ENCODE data around the gene SPATA6. TPM values are rescaled to one million over a fixed set of nuclear protein-coding genes. Genes with fewer than 3 reads are reported as not detected.
A peak's percentile ranks its signal among the peaks of the same experiment; 100 is the strongest.
"Not testable (repeated sequence)": the region's sequence is repeated elsewhere in the genome, so short reads cannot be mapped to it uniquely, and the experiment has no call there.

SPATA6 gene
- total RNA-seq (10 to 100 TPM; 18.5 to 48.3 (median 36.3) TPM), polyA plus RNA-seq (1 to 10 TPM; 7.9 to 9.3 TPM)
- long read RNA-seq, donor 1, full-length matches to known transcripts: 8 of 25 reads
- long read RNA-seq, donor 1, partial matches to known transcripts: 7 of 25 reads
- long read RNA-seq, donor 1, other reads (novel, unspliced or antisense): 10 of 25 reads
- long read RNA-seq, donor 2, full-length matches to known transcripts: 1 of 1 reads
- long read RNA-seq, donor 2, partial matches to known transcripts: 0 of 1 reads
- long read RNA-seq, donor 2, other reads (novel, unspliced or antisense): 0 of 1 reads
- long read RNA-seq, donor 3, full-length matches to known transcripts: 14 of 25 reads
- long read RNA-seq, donor 3, partial matches to known transcripts: 3 of 25 reads
- long read RNA-seq, donor 3, other reads (novel, unspliced or antisense): 8 of 25 reads

DNA sequence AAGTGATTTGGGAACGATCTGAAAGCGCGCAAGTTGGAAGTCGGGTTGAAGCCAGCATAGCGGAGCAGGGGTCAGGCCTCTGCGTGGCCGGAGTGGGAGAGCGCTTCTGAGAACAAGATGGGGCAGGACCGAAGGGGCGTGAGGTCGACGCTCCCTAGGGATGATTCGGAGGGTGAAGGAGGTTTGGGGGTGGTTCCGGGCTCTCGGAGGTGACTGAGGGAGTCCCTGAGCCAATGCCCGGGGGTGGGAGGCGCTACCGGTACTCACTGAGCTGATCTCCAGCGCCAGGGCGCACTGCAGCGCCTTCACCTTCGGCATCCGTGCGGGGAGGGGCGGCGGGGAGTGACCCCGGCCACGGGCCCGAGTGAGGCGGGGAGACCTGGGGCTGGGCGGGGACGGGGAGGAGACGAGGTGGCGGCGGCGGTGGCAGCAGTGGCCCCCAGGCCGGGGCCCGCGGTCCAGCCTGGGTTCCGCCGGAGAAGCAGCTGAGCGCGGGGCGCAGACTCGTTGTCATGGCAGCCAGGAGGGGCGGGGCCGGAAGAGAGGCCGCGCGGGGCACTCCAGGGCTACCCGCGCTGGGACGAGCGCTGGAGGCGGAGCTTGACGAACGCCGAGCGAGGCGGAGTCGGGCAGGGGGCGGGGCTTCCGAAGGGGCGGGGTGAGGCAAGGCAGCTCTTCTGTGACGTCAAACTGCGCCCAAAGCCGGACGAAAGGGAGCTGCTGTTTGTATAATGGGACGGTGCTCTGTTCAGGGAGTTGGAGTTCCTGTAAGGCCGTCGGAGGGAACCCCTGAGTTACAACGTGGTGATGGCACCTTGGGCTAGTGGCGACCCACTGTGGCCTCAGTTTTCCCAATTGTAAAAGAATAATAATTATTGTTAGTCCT, at the start of gene SPATA6:
Gene SPATA6, minus strand, starts transcription at position 514 of the 886 bp plus-strand sequence. Its CDS starts 196 bp downstream, at position 318.
- TF ChIP-seq EP300 (IDR thresholded peaks at IDR 0.05) (no peak), POLR2A (IDR thresholded peaks at IDR 0.05) (peak; percentile 67)
- TF ChIP-seq, protein P1, sequence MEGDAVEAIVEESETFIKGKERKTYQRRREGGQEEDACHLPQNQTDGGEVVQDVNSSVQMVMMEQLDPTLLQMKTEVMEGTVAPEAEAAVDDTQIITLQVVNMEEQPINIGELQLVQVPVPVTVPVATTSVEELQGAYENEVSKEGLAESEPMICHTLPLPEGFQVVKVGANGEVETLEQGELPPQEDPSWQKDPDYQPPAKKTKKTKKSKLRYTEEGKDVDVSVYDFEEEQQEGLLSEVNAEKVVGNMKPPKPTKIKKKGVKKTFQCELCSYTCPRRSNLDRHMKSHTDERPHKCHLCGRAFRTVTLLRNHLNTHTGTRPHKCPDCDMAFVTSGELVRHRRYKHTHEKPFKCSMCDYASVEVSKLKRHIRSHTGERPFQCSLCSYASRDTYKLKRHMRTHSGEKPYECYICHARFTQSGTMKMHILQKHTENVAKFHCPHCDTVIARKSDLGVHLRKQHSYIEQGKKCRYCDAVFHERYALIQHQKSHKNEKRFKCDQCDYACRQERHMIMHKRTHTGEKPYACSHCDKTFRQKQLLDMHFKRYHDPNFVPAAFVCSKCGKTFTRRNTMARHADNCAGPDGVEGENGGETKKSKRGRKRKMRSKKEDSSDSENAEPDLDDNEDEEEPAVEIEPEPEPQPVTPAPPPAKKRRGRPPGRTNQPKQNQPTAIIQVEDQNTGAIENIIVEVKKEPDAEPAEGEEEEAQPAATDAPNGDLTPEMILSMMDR (IDR thresholded peaks at IDR 0.05): no peak
- peak within 1 kb of the TSS; percentile 79 for H3K4me3 ChIP-seq
- no peaks in the 10 kb centered on the region for H3K36me3 ChIP-seq
- H3K4me1 ChIP-seq (ENCODE audit: insufficient read depth): no peaks in the 10 kb centered on the region
- peak within 1 kb of the TSS; percentile 90 to 91 for H3K27ac ChIP-seq
- 0 to 1% (median 0%) methylated on average over 37 to 73 of the region's 73 CpGs for WGBS, 3 donors
- H3K9me3 ChIP-seq: no peaks in the 10 kb centered on the region
- DNase-seq: peak; percentile 98 to 100 (median 99)
- intact Hi-C loops (cut with DNase I): loop anchor here in 1 of 4 donors (10.0 kb wide), 1 partner anchor 303 kb away; the partner anchor contains the start of gene BEND5
- no peaks in the 10 kb centered on the region for H3K27me3 ChIP-seq

DNA sequence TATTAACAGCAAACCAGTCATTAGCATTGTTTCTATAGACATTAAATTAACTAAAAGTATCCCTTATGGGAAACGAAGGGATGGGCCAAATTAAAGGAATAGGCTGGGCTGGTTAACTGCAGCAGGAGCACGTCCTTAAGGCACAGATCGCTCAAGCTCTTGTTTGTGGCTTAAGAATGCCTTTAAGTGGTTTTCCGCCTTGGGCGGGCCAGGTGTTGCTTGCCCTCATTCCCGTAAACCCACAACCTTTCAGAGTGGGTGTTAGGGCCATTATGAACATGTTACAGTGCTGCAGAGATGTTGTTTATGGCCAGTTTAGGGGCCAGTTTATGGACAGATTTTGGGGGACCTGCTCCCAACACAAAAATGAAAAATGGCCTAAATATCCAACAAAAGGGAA, 47.9 kb upstream of the SPATA6 start:
- H3K4me3 ChIP-seq, DNase-seq: not testable (repeated sequence)

DNA sequence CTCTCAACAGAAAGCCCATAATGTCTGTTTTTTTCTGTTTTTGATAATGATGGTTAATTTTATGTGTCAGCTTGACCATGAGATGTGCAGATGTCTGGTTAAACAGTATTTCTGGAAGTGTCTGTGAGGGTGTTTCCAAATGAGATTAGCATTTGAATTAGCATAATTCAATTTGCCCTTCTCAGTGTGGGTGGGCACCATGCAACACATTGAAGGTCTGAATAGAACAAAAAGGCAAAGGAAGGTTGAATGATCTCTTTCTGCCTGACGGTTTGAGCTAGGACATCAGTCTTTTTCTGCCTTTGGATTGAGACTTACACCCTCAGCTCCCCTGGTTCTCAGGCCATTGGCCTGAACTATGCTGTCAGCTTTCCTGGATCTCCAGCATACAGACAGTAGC, 34.9 kb upstream of the SPATA6 start:
- no peak overlapping the region for H3K27ac ChIP-seq
- intact Hi-C loops (cut with DNase I): loop anchor here in 1 of 4 donors (10.0 kb wide), 1 partner anchor 402 kb away; no protein-coding TSS in a partner anchor
- H3K27me3 ChIP-seq: no peaks in the 10 kb centered on the region
- TF ChIP-seq POLR2A (IDR thresholded peaks at IDR 0.05) (no peak), EP300 (IDR thresholded peaks at IDR 0.05) (no peak)
- TF ChIP-seq, protein P1 (IDR thresholded peaks at IDR 0.05): no peak
- WGBS, 3 donors: 0 to 30% (median 0%) methylated on average over 1 of the region's 1 CpG
- H3K9me3 ChIP-seq: no peaks in the 10 kb centered on the region
- DNase-seq: no peak
- H3K4me3 ChIP-seq: no peak overlapping the region
- no peaks in the 10 kb centered on the region for H3K4me1 ChIP-seq (ENCODE audit: insufficient read depth)
- no peaks in the 10 kb centered on the region for H3K36me3 ChIP-seq

More for the DNA sequence above, 47.9 kb upstream of the SPATA6 start:
- WGBS, 3 donors: 88 to 92% (median 90%) methylated on average over 6 of the region's 6 CpGs
- H3K36me3 ChIP-seq; H3K27ac ChIP-seq; H3K27me3 ChIP-seq; H3K9me3 ChIP-seq; H3K4me1 ChIP-seq (ENCODE audit: insufficient read depth); intact Hi-C loops (cut with DNase I): not testable (repeated sequence)

DNA sequence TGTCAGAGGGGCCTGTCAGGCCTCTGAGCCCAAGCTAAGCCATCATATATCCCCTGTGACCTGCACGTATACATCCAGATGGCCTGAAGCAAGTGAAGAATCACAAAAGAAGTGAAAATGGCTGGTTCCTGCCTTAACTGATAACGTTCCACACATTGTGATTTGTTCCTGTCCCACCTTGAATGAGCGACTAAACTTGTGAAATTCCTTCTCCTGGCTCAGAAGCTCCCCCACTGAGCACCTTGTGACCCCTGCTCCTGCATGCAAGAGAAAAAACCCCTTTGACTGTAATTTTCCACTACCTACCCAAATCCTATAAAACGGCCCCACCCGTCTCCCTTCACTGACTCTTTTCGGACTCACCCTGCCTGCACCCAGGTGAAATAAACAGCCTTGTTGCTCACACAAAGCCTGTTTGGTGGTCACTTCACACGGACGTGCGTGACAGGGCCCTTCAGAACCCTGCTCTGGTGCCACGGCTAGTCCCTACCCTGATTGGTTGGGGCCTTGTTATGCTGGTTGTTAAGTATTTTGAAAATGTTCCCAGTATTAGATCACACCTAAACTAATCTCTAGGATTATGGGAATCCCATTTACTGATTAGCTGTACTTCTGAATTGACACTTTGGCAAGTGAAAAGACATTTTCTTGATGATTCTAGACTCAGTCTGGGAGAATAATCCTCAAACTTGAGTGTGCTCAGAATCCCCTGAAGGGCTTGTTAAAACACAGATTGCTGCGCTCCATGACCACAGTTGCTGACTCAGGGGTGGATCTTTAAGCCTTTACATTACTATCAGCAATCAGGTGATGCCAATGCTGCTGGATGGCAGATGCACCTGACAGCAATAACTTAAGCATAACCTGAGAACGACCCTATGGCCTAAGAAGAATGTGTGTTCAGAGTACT, 28.8 kb upstream of the SPATA6 start:
- Histone ChIP-seq H3K27ac (no peak overlapping the region), H3K9me3 (no peaks in the 10 kb centered on the region), H3K36me3 (no peaks in the 10 kb centered on the region), H3K4me3 (no peak overlapping the region), H3K4me1 (ENCODE audit: insufficient read depth) (no peaks in the 10 kb centered on the region), H3K27me3 (no peaks in the 10 kb centered on the region)
- WGBS, 3 donors: 67 to 84% (median 68%) methylated on average over 12 of the region's 12 CpGs
- TF ChIP-seq, protein P1 (IDR thresholded peaks at IDR 0.05): no peak
- TF ChIP-seq POLR2A (IDR thresholded peaks at IDR 0.05) (no peak), EP300 (IDR thresholded peaks at IDR 0.05) (no peak)
- intact Hi-C loops (cut with DNase I): loop anchor here in 1 of 4 donors (10.0 kb wide), 1 partner anchor 396 kb away; no protein-coding TSS in a partner anchor
- DNase-seq: no peak
